ENCODE measurements around the gene STH. TPM values are rescaled to one million over a fixed set of nuclear protein-coding genes. Genes with fewer than 3 reads are reported as not detected.

The STH gene
- total RNA-seq, 1 donor from 2014 or later = not detected

DNA sequence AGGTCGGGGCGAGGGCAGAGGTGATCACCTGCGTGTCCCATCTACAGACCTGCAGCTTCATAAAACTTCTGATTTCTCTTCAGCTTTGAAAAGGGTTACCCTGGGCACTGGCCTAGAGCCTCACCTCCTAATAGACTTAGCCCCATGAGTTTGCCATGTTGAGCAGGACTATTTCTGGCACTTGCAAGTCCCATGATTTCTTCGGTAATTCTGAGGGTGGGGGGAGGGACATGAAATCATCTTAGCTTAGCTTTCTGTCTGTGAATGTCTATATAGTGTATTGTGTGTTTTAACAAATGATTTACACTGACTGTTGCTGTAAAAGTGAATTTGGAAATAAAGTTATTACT, 28.9 kb downstream of the STH start:
- no peak overlapping the region for H3K4me3 ChIP-seq (ENCODE audit: low read depth, low read length)
- TF ChIP-seq, protein P1, sequence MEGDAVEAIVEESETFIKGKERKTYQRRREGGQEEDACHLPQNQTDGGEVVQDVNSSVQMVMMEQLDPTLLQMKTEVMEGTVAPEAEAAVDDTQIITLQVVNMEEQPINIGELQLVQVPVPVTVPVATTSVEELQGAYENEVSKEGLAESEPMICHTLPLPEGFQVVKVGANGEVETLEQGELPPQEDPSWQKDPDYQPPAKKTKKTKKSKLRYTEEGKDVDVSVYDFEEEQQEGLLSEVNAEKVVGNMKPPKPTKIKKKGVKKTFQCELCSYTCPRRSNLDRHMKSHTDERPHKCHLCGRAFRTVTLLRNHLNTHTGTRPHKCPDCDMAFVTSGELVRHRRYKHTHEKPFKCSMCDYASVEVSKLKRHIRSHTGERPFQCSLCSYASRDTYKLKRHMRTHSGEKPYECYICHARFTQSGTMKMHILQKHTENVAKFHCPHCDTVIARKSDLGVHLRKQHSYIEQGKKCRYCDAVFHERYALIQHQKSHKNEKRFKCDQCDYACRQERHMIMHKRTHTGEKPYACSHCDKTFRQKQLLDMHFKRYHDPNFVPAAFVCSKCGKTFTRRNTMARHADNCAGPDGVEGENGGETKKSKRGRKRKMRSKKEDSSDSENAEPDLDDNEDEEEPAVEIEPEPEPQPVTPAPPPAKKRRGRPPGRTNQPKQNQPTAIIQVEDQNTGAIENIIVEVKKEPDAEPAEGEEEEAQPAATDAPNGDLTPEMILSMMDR (IDR thresholded peaks at IDR 0.05; ENCODE audit: insufficient read depth, low read length, poor library complexity, severe bottlenecking) = no peak
- DNase-seq (ENCODE audit: low read depth) = no peak
- H3K27me3 ChIP-seq (ENCODE audit: control insufficient read depth, insufficient read depth, low read length) = no peaks in the 10 kb centered on the region
- H3K36me3 ChIP-seq (ENCODE audit: control insufficient read depth, insufficient read depth, low read length) = peaks cover 2% of the 10 kb centered on the region

DNA sequence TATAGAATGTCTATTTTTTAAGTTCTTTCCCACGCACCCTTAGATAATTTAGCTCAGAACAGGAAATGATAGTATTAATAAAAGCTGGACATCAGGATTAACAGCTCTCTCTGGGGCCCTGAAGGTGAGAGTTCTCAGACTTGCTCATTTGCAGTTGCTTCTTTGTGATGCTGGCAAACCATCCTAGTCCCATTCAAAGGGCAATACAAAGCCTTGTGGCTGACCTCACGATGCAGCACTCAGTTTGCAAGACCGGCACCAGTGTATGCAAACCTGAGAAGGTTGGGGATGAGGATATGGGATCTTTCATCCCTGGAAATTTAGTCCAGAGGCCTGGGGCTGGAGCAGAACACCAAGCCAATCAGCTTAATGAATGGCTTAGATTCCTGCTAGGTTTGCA, 29.3 kb downstream of the STH start:
- TF ChIP-seq, protein P1 (IDR thresholded peaks at IDR 0.05; ENCODE audit: insufficient read depth, low read length, poor library complexity, severe bottlenecking) = no peak
- Histone ChIP-seq H3K4me3 (ENCODE audit: low read depth, low read length) (no peak overlapping the region), H3K36me3 (ENCODE audit: control insufficient read depth, insufficient read depth, low read length) (peaks cover 2% of the 10 kb centered on the region), H3K27me3 (ENCODE audit: control insufficient read depth, insufficient read depth, low read length) (no peaks in the 10 kb centered on the region)
- DNase-seq (ENCODE audit: low read depth) = no peak

DNA sequence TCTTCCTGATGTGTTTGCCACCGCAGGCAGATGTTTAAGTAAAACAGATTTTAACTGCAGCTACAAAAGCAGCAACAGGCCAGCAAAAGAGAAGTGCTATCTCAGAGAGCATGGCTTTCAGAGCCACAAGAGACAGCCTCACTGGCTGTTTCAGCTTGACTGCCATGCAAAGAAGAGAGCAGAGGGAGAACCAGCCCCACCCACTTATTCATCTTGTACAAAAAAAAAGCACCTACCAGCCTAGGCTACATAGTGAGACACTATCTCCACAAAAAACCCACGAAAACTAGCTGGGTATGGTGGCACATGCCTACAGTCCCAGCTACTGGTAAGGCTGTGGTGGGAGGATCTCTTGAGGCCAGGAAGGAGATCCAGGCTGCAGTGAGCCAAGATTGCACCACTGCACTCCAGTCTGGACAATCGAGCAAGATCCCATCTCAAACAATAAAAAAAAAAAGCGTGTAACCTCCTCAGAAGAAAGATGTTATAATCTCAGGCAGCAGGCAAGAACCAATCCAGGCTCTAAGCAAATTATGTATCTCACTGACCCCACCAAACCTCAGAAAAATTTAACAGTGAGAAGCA, 30.0 kb downstream of the STH start:
- H3K4me3 ChIP-seq (ENCODE audit: low read depth, low read length) = no peak overlapping the region
- peaks cover 2% of the 10 kb centered on the region for H3K36me3 ChIP-seq (ENCODE audit: control insufficient read depth, insufficient read depth, low read length)
- TF ChIP-seq, protein P1 (IDR thresholded peaks at IDR 0.05; ENCODE audit: insufficient read depth, low read length, poor library complexity, severe bottlenecking) = no peak
- H3K27me3 ChIP-seq (ENCODE audit: control insufficient read depth, insufficient read depth, low read length) = no peaks in the 10 kb centered on the region
- no peak for DNase-seq (ENCODE audit: low read depth)

DNA sequence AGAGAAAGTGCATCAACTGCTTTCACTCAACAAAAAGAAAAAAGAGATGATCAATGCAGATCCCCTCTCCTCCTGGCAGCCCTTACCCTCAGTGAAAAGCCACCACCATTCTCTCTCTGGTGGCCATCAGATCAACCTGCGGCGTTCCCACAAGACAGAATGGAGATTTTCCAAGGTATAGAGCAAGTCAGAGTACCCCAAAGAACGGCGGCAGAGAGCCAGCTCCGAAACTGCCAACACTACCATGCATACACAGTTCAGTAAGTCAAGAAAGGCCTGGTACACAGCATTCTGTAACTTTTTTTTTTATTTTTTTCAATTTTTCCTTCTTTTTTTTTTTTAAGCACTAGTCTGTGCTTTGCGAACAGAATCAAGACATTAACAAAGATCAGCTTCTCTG, 30.6 kb downstream of the STH start:
- Histone ChIP-seq H3K27me3 (ENCODE audit: control insufficient read depth, insufficient read depth, low read length) (no peaks in the 10 kb centered on the region), H3K36me3 (ENCODE audit: control insufficient read depth, insufficient read depth, low read length) (peaks cover 2% of the 10 kb centered on the region), H3K4me3 (ENCODE audit: low read depth, low read length) (no peak overlapping the region)
- no peak for DNase-seq (ENCODE audit: low read depth)
- TF ChIP-seq, protein P1 (IDR thresholded peaks at IDR 0.05; ENCODE audit: insufficient read depth, low read length, poor library complexity, severe bottlenecking) = no peak

DNA sequence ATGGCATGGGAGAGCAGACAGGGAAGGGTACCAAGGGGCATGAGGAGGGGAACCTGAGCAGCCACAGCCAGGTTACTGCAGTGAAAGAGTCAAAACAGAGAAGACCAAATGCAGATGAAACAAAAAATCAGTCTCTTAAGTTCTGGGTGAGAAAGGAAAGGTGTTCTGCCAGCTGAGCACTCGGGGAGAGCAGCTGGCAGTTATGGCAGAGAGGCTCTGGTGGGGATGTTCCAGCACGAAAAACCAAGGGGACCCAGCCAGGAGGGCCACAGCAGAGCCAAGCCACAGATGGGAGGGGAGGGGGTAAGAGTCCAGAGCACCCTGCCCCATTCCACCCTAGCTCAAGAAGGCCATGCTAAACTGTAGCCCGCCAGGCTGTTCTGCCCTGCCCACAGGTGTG, 31.7 kb downstream of the STH start:
- no peak overlapping the region for H3K4me3 ChIP-seq (ENCODE audit: low read depth, low read length)
- H3K27me3 ChIP-seq (ENCODE audit: control insufficient read depth, insufficient read depth, low read length) = no peaks in the 10 kb centered on the region
- TF ChIP-seq, protein P1 (IDR thresholded peaks at IDR 0.05; ENCODE audit: insufficient read depth, low read length, poor library complexity, severe bottlenecking) = no peak
- peaks cover 2% of the 10 kb centered on the region for H3K36me3 ChIP-seq (ENCODE audit: control insufficient read depth, insufficient read depth, low read length)
- DNase-seq (ENCODE audit: low read depth) = no peak

DNA sequence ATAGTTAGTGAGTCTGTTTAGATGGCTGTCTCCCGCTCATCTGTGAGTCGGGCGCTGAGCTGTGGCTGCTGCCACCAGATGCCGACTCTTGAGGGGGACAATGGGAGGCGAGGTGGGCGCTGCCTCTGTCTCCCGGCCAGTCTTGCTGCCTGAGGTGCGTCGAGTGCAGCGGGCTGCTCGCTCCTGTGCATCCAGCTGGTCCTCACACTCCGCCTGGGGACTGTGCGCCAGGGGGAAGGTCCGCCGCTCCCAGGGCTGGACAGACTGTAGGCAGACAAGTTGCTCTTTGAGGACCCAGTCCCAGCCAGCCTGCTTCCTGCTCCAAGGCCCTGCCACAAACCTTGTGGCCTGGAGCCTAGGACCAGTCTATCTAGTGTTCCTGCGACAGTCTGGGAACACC, 32.4 kb downstream of the STH start:
- Histone ChIP-seq H3K4me3 (ENCODE audit: low read depth, low read length) (no peak overlapping the region), H3K36me3 (ENCODE audit: control insufficient read depth, insufficient read depth, low read length) (peaks cover 2% of the 10 kb centered on the region), H3K27me3 (ENCODE audit: control insufficient read depth, insufficient read depth, low read length) (no peaks in the 10 kb centered on the region)
- TF ChIP-seq, protein P1 (IDR thresholded peaks at IDR 0.05; ENCODE audit: insufficient read depth, low read length, poor library complexity, severe bottlenecking) = no peak
- DNase-seq (ENCODE audit: low read depth) = no peak

Measured in kidney epithelial cell (primary cell).